Erythroblast (primary cell): ENCODE results near the gene TTC13.

Experiments
- GATA1 ChIP-seq: IDR thresholded peaks from 2 replicates; pipeline ENCODE4 v1.6.1; 2011; ENCODE audit warnings: low read depth, mild to moderate bottlenecking, control low read depth, low read length, moderate library complexity
- POLR2A ChIP-seq: IDR thresholded peaks from 2 replicates; pipeline ENCODE4 v1.6.1; 2011; ENCODE audit warnings: mild to moderate bottlenecking, low read length

DNA sequence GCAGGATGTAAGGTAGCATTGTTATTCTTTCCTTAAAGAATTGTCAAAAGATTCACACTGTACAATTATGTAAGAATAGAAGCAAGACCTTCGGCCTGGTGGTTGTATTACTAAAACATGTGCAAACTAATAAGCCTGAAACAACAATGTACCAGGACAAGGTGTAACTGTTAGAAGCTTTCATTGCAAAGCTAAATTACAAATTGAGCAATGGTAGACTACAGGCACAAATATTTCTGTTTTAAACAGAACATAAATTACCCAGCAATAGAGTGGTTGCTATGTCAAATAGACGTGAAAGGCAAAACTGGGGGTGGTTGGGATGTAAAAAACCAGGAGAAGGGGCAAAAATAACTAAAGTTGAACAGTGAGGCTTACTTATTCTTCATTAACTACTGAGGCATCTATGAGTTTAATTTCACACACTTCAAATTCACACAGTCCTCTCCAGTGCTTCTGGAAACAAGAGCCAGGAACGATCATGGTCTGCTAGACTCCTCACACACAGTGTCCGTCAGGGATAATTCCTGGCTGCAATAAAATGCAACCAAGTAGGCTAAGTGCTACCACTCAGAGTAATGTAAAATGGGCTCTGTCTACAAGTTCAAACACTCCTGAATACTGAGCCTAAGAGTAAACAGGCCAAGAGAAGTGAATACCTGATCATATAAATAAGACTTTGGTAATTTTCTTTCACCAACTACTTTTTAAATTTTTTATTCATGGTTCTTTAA lies 71.0 kb downstream of the TTC13 start:
- TF ChIP-seq POLR2A (no peak), GATA1 (no peak)
